22Rv1 (cell line): ENCODE data around the gene AHRR.

Experiments
- H3K27ac ChIP-seq: fragments of 450-650 bp; 2 replicates; pipeline ENCODE4 v1.5.1; 2017
- CTCF ChIP-seq: fragments of 450-650 bp; IDR thresholded peaks from 2 replicates; pipeline ENCODE4 v1.5.1; 2017; ENCODE audit warnings: mild to moderate bottlenecking
- ZFX ChIP-seq: fragments of 450-650 bp; IDR thresholded peaks from 2 replicates; pipeline ENCODE4 v1.6.1; 2017; ENCODE audit warnings: antibody characterized with exemption, borderline replicate concordance

Gene AHRR

GRCh38 chr5:345404-346195 is 24.1 kb downstream of the AHRR start:
- H3K27ac ChIP-seq: no peak overlapping the region
- no peak for TF ChIP-seq ZFX
- no peak for TF ChIP-seq CTCF

- no peak overlapping the region for H3K27ac ChIP-seq
- TF ChIP-seq CTCF: no peak
- no peak for TF ChIP-seq ZFX
Observed at GRCh38 chr5:346229-346935, 24.9 kb downstream of the AHRR start.

GRCh38 chr5:347712-348284 is 26.3 kb downstream of the AHRR start:
- TF ChIP-seq ZFX: no peak
- no peak for TF ChIP-seq CTCF
- no peak overlapping the region for H3K27ac ChIP-seq

DNA sequence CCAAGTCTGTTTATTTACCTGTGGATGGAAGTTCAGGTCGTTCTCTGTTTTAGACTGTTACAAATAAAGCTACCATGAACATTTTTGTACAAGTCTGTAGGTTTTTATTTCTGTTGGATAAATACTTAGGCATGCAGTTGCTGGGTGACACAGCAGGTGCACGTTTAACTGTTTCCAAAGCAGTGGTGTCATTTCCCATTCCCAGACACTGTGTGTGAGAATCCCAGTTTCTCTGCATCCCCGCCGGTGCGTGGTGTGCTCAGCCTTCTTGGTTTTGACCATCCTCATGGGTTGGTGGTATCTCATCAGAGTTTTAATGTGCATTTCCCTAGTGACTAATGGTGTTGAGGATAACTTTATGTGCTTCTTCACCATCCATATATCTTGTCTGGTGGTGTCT is 27.2 kb downstream of the AHRR start:
- H3K27ac ChIP-seq: no peak overlapping the region
- TF ChIP-seq ZFX (no peak), CTCF (no peak)

GRCh38 chr5:350355-350754 is 28.8 kb downstream of the AHRR start:
- TF ChIP-seq CTCF (no peak), ZFX (no peak)

DNA sequence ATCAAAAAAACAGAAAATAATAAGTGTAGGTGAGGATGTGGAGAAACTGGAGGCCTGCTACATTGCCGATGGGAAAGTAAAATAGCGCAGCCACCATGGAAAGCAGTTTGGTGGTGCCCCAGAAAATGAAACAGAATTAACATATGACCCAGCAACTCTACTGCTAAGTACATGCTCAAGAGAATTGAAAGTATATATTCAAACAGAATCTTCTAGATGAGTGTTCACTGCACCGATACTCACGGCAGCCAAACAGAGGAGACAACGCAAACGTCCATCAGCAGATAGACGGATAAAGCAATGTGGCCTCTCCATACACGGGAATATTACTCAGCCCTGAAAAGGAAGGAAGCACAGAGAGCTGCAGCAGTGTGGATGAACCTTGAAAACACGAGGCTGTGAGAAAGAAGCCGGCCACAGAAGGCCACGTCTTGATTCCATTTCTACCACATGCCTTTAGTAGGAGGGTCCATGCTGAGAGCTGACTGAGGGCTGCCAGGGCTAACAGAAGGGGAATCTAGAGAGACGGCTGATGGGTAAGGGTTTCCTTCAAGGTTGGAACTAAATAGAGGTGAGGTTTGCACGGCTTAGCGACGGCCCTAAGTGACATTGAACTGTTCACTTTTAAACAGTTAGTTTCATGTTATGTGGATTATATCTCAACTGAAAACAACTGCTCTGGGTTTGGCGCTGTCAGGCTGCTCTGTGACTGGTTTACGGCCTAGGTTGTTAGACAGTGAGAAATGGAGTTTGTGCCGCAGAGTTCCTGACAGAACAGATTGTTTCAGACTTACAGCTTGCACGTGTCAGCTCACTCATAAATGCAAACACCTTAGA is 29.8 kb downstream of the AHRR start:
- H3K27ac ChIP-seq: no peak overlapping the region
- no peak for TF ChIP-seq CTCF
- no peak for TF ChIP-seq ZFX

More at GRCh38 chr5:350355-350754, 28.8 kb downstream of the AHRR start:
- no peak overlapping the region for H3K27ac ChIP-seq
